NCI-H1105 treated with DMSO at 0.1 percent for 48 hours (cell line): ENCODE results near the gene POLR2J2.
"Not testable (repeated sequence)": the region's sequence is repeated elsewhere in the genome, so short reads cannot be mapped to it uniquely, and the experiment has no call there.

ENCODE experiments used
- DNase-seq: peaks from one replicate; lab custom pipeline; 2025; lab: John Stamatoyannopoulos, UW

Gene POLR2J2

DNA sequence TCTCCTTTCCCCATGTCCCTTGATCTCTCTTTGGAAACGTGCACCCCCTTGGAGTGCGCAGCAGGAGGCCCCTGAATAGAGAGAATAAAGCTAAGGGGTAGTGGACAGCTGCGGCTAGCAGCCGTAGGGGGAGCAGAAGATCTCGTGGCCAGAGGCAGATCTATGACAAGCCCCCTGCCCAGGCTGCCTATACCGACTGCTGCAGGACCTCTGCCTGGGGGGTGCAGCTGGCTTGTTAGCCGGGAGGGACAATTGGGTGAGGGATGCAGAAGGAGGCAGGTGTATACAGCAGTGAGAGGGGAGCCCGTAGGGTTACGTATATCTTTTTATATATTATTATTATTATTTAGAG lies 469 bp upstream of the POLR2J2 start:
- DNase-seq, result not testable (repeated sequence)

DNA sequence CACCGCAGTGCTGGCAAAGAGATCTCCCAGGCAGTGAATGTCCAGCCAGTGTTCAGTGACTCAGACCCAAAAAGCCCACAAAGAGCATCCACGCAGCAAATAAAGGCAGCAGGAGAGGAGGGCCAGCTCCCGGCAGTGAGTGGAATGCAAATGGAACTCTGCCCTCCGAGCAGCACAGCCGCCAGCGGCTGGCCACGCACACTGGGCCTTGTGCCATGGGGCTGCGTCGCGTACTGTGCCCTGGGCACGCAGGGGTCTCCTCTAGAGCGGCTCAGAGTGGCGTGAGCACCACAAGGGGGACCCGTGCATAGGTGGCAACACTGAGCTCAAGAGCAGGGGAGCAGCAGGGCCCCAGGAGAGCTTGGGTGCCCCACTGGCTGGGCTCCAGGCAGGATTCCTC lies 3.9 kb downstream of the POLR2J2 start:
- not testable (repeated sequence) for DNase-seq

DNA sequence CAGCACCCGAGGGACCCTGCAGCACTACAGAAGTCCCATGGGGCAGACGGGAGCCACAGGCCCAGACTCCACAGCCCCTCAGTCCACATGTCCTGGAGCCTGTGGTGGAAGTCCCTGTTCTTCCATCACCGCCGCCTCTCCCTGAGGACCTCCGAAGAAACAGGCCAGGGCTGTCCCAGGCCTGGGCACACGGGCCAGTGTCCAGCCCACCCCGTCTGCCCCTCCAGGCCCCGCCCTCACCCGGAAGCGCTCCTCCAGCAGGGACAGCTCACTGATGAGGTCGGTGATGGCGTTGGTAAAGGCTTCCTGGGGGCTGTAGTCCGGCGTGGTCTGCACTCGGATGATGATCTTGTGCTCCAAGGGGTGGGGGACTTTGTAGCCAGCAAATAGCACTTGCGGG lies 4.6 kb downstream of the POLR2J2 start:
- not testable (repeated sequence) for DNase-seq

GRCh38 chr7:102664765-102665164 lies 6.7 kb downstream of the POLR2J2 start:
- DNase-seq, result not testable (repeated sequence)

DNA sequence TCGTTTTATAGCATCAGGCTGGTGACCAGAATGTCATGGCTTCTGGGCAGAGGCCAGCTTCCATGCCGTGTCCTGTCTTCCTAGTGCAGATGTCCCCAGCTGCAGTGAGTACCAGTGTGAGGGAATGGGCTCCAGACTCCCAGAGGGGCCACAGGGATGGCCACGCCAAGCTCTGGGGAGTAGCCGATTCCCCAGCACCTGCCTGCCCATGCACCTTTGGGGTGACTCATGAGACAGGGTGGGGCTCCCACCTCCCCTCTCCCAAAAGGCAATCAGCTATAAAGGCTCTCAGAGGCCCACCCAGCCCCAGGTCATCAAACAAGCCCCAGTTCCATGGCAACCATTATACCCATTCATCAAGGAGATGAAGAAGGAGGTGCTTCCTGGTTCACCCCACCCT lies 21.5 kb downstream of the POLR2J2 start, which contains the start of gene SPDYE2B:
Gene SPDYE2B, plus strand, starts transcription at position 396 of the 400 bp plus-strand sequence. CDS start 2,030 bp downstream, outside the sequence.
- not testable (repeated sequence) for DNase-seq

DNA sequence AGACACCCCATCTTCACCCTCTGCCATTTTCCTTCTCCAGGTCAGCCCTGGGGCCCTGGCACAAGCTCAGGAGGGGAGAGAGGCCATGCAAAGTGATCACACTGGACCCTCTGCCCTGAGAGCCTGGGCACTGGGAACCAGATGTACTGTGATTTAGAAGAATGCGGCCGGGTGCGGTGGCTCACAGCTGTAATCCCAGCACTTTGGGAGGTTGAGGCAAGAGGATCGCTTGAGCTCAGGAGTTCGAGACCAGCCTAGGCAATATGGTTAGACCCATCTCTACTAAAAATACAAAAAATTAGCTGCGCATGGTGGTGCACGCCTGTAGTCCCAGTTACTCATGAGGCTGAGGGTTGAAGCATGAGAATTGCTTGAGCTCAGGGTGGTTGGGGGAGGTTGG lies 23.6 kb downstream of the POLR2J2 start:
- not testable (repeated sequence) for DNase-seq

DNA sequence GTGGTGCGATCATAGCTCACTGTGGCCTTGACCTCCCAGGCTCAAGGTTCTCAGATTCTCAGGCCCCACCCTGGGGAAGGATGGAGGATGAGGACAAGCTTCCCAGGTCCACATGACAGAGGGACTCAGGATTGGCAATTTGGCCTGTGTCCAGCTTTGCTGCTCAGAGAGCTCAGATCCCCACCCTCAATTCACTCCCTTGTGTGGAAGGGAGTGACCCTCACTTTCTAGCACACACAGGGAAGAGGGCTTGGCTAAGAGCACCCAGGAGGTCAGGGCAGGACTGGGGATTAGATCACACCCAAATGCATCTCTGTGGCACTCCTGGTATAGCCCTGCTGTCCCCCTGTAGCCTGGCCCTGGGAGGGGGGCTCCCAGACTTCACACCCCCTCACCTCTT lies 28.1 kb downstream of the POLR2J2 start:
- not testable (repeated sequence) for DNase-seq

- not testable (repeated sequence) for DNase-seq
These were observed 28.8 kb downstream of the POLR2J2 start, which contains the start of gene UPK3BL1 for GRCh38 chr7:102642691-102643090. UPK3BL1 (minus strand) TSS chr7:102642791; CDS start chr7:102642741, 50 bp downstream.

DNA sequence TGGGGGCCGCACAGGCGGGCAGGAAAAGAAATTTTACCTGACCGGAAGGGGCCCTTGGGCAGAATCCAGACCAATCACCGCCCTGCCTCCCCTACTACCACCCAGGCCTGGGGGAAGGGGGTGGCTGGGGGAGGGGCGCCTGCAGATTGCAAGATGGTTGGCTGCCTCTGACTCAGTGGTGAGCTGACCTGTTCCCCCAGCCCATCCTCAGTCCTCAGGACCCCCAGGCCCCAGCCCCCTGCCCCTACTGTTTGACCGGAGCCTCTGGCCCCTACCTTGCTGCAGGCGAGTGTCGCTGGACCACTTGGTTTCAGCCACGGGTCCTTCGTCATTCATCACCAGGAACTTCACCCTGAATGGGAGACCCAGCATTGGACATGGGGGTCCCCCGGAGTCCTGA lies 32.6 kb downstream of the POLR2J2 start:
- DNase-seq, result not testable (repeated sequence)

GRCh38 chr7:102636956-102637355 lies 34.5 kb downstream of the POLR2J2 start:
- not testable (repeated sequence) for DNase-seq

DNA sequence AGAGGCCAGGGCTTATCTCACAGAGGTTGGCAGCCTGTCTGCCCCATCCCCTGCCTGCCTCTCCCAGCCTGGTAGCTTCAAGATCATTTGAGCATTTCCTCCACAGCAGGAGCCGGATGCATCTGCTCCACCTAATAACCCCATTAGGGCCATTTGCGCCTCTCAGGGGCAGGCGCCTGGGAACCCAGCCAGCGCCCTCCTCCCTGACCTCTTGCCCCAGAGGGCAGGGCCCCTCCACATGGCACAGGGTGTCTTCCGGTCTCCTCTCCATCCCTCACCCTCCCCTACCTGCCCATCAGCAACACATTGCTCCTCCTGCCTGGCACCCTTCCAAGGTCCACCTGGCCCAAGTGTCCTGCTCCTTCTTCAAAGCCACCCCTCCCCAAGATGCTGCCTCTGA lies 36.1 kb downstream of the POLR2J2 start:
- not testable (repeated sequence) for DNase-seq

DNA sequence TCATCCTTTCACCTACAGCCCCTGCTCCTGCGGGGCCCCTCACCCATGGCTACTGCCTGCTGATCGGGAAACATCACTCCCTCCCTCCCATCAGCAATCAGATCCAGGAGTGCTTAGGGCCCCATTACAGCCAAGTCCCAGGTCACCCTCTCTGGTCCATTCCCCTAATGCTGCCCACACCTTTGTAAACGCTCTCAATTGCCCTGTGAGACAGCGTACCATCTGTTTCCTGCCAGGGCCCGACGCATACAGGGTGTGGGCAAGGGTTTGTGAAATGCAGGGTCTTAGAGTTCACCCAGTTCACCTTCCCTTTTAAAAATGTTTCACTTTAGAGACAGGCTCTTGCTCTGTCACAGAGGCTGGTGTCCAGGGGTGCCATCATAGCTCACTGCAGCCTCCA lies 37.2 kb downstream of the POLR2J2 start:
- DNase-seq, result not testable (repeated sequence)

- not testable (repeated sequence) for DNase-seq
These were observed 40.8 kb downstream of the POLR2J2 start for GRCh38 chr7:102630622-102631021.

DNA sequence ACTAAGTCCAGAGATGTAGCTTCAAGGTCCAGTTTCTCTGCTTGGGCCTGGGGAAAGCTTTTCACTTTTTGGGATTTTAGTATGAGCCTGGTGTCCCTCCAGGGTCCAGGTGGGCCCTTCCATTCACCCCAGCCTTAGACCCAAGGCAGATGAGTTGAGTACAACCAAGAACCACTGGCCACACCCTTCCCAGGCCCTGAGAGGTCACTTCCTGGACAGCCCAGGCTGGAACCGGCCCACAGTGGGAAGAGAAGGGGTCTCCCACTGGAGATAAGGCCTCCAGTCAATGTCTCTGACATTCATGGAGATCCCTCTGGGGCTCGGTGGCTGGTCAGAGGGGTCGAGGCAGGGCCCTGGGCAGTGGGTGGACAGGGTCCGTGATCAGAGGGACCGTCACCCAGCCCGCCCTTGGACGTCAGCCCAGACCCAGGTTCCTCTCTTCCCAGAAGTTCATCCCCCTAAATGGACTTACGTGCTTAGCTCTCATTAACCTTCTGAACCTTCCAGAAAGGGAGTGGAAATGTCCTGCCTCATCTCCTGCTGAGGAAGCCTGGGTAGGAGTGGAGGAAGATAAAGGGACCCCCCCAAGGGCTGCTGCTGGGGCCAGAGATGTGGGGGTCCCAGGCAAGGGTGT lies 44.1 kb downstream of the POLR2J2 start:
- not testable (repeated sequence) for DNase-seq

- DNase-seq, result not testable (repeated sequence)
These were observed 53.3 kb downstream of the POLR2J2 start for GRCh38 chr7:102618122-102618521.

- DNase-seq, result not testable (repeated sequence)
These were observed 54.8 kb downstream of the POLR2J2 start, which contains the start of gene RASA4 for GRCh38 chr7:102616507-102617125. RASA4 (minus strand) TSS chr7:102616756; CDS start chr7:102616689, 67 bp downstream.
